ENCODE data around the gene GCG. TPM values are rescaled to one million over a fixed set of nuclear protein-coding genes. Genes with fewer than 3 reads are reported as not detected.

Gene GCG
- total and polyA plus RNA-seq, 2 of the 8 experiments (the other 6 are each of a cell fraction or from before 2014, with no cell fraction given): not detected

- no peak overlapping the region for H4K5ac ChIP-seq (ENCODE audit: insufficient read length, low read depth, low read length)
- WGBS, 2 experiments (ENCODE audit: extremely low coverage in 1 of 2, insufficient coverage in 1 of 2, insufficient read length in 1 of 2, insufficient replicate concordance in 2 of 2, low coverage in 1 of 2, low lambda C conversion rate in 2 of 2, missing lambda C conversion rate in 1 of 2): 87 to 100% methylated on average over 2 to 4 of the region's 4 CpGs
- no peak overlapping the region for H2BK120ac ChIP-seq (replicated peaks; ENCODE audit: low read depth, low read length)
- no peaks in the 10 kb centered on the region for H3K79me1 ChIP-seq (ENCODE audit: low read depth, low read length)
- H3K27ac ChIP-seq (ENCODE audit: low read depth, low read length): no peak overlapping the region
- H2BK15ac ChIP-seq (ENCODE audit: low read length): no peak overlapping the region
- H3K36me3 ChIP-seq (ENCODE audit: control insufficient read depth in 2 of 4, insufficient read depth in 4 of 4, low read length in 3 of 4): no peaks in the 10 kb centered on the region
- H3K9ac ChIP-seq (replicated peaks in 1 of 4; ENCODE audit: extremely low read depth in 1 of 4, low read depth in 3 of 4, low read length in 3 of 4): no peak overlapping the region
- H3K4me3 ChIP-seq (ENCODE audit: extremely low read depth in 1 of 4, insufficient read depth in 2 of 4, low read depth in 3 of 4, low read length in 4 of 4): no peak overlapping the region
- no peaks in the 10 kb centered on the region for H3K23me2 ChIP-seq (ENCODE audit: low read depth, low read length)
- no peaks in the 10 kb centered on the region for H4K20me1 ChIP-seq (replicated peaks in 1 of 2; ENCODE audit: control insufficient read depth in 1 of 2, insufficient read depth in 2 of 2, low read length in 2 of 2)
- POLR2A ChIA-PET (ENCODE audit: partially characterized antibody): no interaction called here
- H2BK12ac ChIP-seq (ENCODE audit: low read depth, low read length): no peak overlapping the region
- TF ChIP-seq CBX8 (IDR thresholded peaks at IDR 0.05; ENCODE audit: borderline replicate concordance, low read depth, low read length) (no peak), CREB1 (IDR thresholded peaks at IDR 0.05) (no peak), PHF8 (conservative IDR thresholded peaks at IDR 0.05; ENCODE audit: low read depth, low read length) (no peak), SP2 (IDR thresholded peaks at IDR 0.05; ENCODE audit: low read length) (no peak), RAD21 (IDR thresholded peaks at IDR 0.05 in 1 of 2, conservative IDR thresholded peaks at IDR 0.05 in 1 of 2; ENCODE audit: low read depth in 2 of 2, low read length in 2 of 2) (no peak), POLR2AphosphoS5 (IDR thresholded peaks at IDR 0.05; ENCODE audit: low read depth, low read length) (no peak), NANOG (IDR thresholded peaks at IDR 0.05; ENCODE audit: insufficient read depth, low read depth, low read length, poor library complexity, severe bottlenecking) (no peak)
- no peak overlapping the region for H3K18ac ChIP-seq (ENCODE audit: extremely low read depth, low read length)
- no peak overlapping the region for H4K8ac ChIP-seq (ENCODE audit: extremely low read depth, insufficient read depth, low read length)
- no peak overlapping the region for H4K91ac ChIP-seq (replicated peaks; ENCODE audit: insufficient read length, low read length)
- peaks cover 0 to 2% (median 0%) of the 10 kb centered on the region in 4 experiments; a peak in 1 of 7 replicates for H3K4me1 ChIP-seq (replicated peaks in 1 of 4; ENCODE audit: control insufficient read depth in 3 of 4, insufficient read depth in 4 of 4, low read length in 3 of 4)
- no peak overlapping the region for H3K56ac ChIP-seq (replicated peaks; ENCODE audit: insufficient read length, low read depth, low read length)
- no peak overlapping the region for H2AK5ac ChIP-seq (ENCODE audit: low read depth, low read length)
- DNase-seq (ENCODE audit: low read depth in 1 of 2, low spot score in 2 of 2) (no peak), FAIRE-seq (no peak)
- H3K9me3 ChIP-seq (ENCODE audit: insufficient read depth in 2 of 2, low read depth in 1 of 2, low read length in 1 of 2): no peaks in the 10 kb centered on the region
- H3K4ac ChIP-seq (replicated peaks; ENCODE audit: insufficient read length, low read depth, low read length): no peak overlapping the region
- H3K23ac ChIP-seq (ENCODE audit: insufficient read length): no peak overlapping the region
- H3K27me3 ChIP-seq (replicated peaks in 1 of 4; ENCODE audit: control insufficient read depth in 3 of 4, extremely low read depth in 1 of 4, insufficient read depth in 3 of 4, low read length in 3 of 4): peaks cover 0 to 1% (median 0%) of the 10 kb centered on the region in 4 experiments; a peak in 1 of 7 replicates
- no peaks in the 10 kb centered on the region for H3K79me2 ChIP-seq (ENCODE audit: control insufficient read depth in 1 of 2, insufficient read depth in 2 of 2, low read length in 2 of 2)
- no peak overlapping the region for H3K4me2 ChIP-seq (ENCODE audit: insufficient read depth in 1 of 2, low read depth in 2 of 2, low read length in 2 of 2)
- H3K14ac ChIP-seq (ENCODE audit: insufficient read length): no peak overlapping the region
- H2AFZ ChIP-seq (ENCODE audit: low read length): no peak overlapping the region
- CTCF ChIA-PET (ENCODE audit: partially characterized antibody): interaction anchor here (1.3 to 1.4 kb wide), 2 partner anchors 14 to 43 kb away, joined by 4 read pairs; no protein-coding TSS in a partner anchor
- H2BK5ac ChIP-seq (ENCODE audit: low read depth, low read length): no peak overlapping the region
- no peak overlapping the region for H2BK20ac ChIP-seq (ENCODE audit: low read length)
Observed at GRCh38 chr2:162177301-162177700, 25.3 kb upstream of the GCG start.

All from H1 (cell line).